Suprapubic skin (tissue), 4 donors: ENCODE results near the gene ST6GAL1.

Experiments
- CTCF ChIP-seq, 2 donors: fragments of 200-600 bp in 1 of 2; fragments of 450-650 bp in 1 of 2; sonication (generic) in 1 of 2; IDR thresholded peaks; one replicate each; pipeline ENCODE4 v1.5.1; 2016 to 2019; ENCODE audit warnings: antibody characterized with exemption in 2 of 2, mild to moderate bottlenecking in 1 of 2, moderate library complexity in 1 of 2
- EP300 ChIP-seq: sonication (generic); formaldehyde crosslinking; IDR thresholded peaks from one replicate; pipeline ENCODE4 v1.6.1; 2017; ENCODE audit warnings: antibody characterized with exemption
- POLR2A ChIP-seq, 2 donors: fragments of 450-650 bp; IDR thresholded peaks; one replicate each; pipeline ENCODE4 v1.6.1; 2017; ENCODE audit warnings: antibody characterized with exemption in 2 of 2, mild to moderate bottlenecking in 2 of 2, moderate library complexity in 2 of 2
- POLR2AphosphoS5 ChIP-seq, 3 donors: sonication (generic); formaldehyde crosslinking; IDR thresholded peaks; one replicate each; pipeline ENCODE4 v1.6.1; 2017; ENCODE audit warnings: antibody characterized with exemption in 3 of 3

DNA sequence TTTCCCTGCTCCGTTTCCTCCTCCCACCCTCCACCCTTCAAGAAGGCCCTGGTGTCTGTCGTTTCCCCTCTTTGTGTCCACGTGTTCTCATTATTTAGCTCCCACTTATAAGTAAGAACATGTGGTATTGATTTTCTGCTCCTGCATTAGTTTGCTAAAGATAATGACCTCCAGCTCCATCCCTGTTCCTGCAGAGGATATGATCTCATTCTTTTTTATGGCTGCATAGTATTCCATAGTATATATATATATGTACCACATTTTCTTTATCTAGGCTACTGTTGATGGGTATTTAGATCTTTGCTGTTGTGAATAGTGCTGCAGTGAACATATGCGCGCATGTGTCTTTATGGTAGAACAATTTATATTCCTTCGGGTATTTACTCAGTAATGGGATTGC is 4.8 kb downstream of the ST6GAL1 start:
- TF ChIP-seq CTCF (IDR thresholded peaks at IDR 0.05) (no peak), POLR2A (IDR thresholded peaks at IDR 0.05) (no peak), POLR2AphosphoS5 (IDR thresholded peaks at IDR 0.05) (no peak), EP300 (no peak)
